ENCODE results near the gene BCAN.

The BCAN gene

DNA sequence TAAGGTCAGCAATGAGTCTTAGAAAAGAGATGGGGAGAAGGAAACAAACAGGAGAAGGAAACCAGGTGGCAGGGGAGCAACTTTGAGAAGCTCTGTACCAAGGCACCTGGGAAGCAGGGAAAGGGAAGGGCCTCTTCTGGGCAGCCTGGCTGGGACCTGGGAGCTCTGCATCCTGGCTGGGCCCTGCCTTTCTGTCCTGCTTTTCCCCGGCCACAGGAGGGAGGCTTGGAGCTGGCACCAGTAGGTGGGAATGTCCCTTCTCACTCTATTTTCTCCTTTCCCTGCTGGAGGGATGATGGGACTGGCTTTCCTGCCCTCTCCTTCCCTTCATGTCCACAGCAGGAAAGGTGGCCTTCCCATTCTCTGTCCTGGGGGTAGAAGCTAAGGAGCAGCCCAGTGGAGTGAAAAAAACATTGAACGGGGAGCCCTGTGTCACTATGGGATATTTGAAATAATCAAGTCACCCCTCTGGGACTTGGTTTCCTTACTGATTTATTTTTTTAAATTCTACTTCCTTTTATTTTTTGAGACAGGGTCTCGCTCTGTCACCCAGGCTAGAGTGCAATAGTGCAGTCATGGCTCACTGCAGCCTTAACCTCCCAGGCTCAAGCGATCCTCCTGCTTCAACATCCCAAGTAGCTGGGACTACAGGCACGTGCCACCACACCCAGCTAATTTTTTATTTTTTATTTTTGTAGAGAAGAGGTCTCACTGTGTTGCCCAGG is 40.4 kb downstream of the BCAN start:
- TF ChIP-seq EZH2phosphoT487 (IDR thresholded peaks at IDR 0.05; ENCODE audit: borderline replicate concordance, low read length) = no peak
- TF ChIP-seq, protein P1, sequence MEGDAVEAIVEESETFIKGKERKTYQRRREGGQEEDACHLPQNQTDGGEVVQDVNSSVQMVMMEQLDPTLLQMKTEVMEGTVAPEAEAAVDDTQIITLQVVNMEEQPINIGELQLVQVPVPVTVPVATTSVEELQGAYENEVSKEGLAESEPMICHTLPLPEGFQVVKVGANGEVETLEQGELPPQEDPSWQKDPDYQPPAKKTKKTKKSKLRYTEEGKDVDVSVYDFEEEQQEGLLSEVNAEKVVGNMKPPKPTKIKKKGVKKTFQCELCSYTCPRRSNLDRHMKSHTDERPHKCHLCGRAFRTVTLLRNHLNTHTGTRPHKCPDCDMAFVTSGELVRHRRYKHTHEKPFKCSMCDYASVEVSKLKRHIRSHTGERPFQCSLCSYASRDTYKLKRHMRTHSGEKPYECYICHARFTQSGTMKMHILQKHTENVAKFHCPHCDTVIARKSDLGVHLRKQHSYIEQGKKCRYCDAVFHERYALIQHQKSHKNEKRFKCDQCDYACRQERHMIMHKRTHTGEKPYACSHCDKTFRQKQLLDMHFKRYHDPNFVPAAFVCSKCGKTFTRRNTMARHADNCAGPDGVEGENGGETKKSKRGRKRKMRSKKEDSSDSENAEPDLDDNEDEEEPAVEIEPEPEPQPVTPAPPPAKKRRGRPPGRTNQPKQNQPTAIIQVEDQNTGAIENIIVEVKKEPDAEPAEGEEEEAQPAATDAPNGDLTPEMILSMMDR (IDR thresholded peaks at IDR 0.05; ENCODE audit: low read depth, low read length, poor library complexity, severe bottlenecking) = no peak
- Histone ChIP-seq H3K27me3 (ENCODE audit: control insufficient read depth, low read length) (peaks cover 56% of the 10 kb centered on the region), H3K4me2 (ENCODE audit: low read length) (peak overlapping the region; percentile 21), H3K9me3 (ENCODE audit: control insufficient read depth, insufficient read depth, low read length) (no peaks in the 10 kb centered on the region), H3K79me2 (ENCODE audit: control insufficient read depth, low read length) (no peaks in the 10 kb centered on the region), H3K9me2 (replicated peaks; ENCODE audit: control insufficient read depth, low read length) (no peaks in the 10 kb centered on the region), H4K20me1 (ENCODE audit: control insufficient read depth, insufficient read depth, low read depth, low read length) (no peaks in the 10 kb centered on the region), H3K36me3 (ENCODE audit: control insufficient read depth, low read length) (no peaks in the 10 kb centered on the region), H3K4me1 (ENCODE audit: control insufficient read depth, low read length) (peaks cover 28% of the 10 kb centered on the region), H3F3A (ENCODE audit: control insufficient read depth, insufficient read depth) (0 out of 2 replicates have a peak, but pooled peaks cover 3% of the 10 kb centered on the region), H3K27ac (ENCODE audit: low read depth, low read length) (no peak overlapping the region), H3K4me3 (ENCODE audit: low read length) (no peak overlapping the region)

- H3K27ac ChIP-seq (ENCODE audit: low read depth, low read length) = no peak overlapping the region
- no peak overlapping the region for H3K4me3 ChIP-seq (ENCODE audit: low read length)
- H3K36me3 ChIP-seq (ENCODE audit: control insufficient read depth, low read length) = no peaks in the 10 kb centered on the region
- H3K79me2 ChIP-seq (ENCODE audit: control insufficient read depth, low read length) = no peaks in the 10 kb centered on the region
- peaks cover 43% of the 10 kb centered on the region for H3K27me3 ChIP-seq (ENCODE audit: control insufficient read depth, low read length)
- no peak for TF ChIP-seq EZH2phosphoT487 (IDR thresholded peaks at IDR 0.05; ENCODE audit: borderline replicate concordance, low read length)
- TF ChIP-seq, protein P1 (IDR thresholded peaks at IDR 0.05; ENCODE audit: low read depth, low read length, poor library complexity, severe bottlenecking) = peak; percentile 16
- H3K9me2 ChIP-seq (replicated peaks; ENCODE audit: control insufficient read depth, low read length) = no peaks in the 10 kb centered on the region
- H4K20me1 ChIP-seq (ENCODE audit: control insufficient read depth, insufficient read depth, low read depth, low read length) = no peaks in the 10 kb centered on the region
- H3F3A ChIP-seq (ENCODE audit: control insufficient read depth, insufficient read depth) = 0 out of 2 replicates have a peak, but pooled peaks cover 3% of the 10 kb centered on the region
- peaks cover 27% of the 10 kb centered on the region for H3K4me1 ChIP-seq (ENCODE audit: control insufficient read depth, low read length)
- no peaks in the 10 kb centered on the region for H3K9me3 ChIP-seq (ENCODE audit: control insufficient read depth, insufficient read depth, low read length)
- no peak overlapping the region for H3K4me2 ChIP-seq (ENCODE audit: low read length)
These were observed 42.4 kb downstream of the BCAN start for GRCh38 chr1:156684227-156684782.

- Histone ChIP-seq H3K36me3 (ENCODE audit: control insufficient read depth, low read length) (no peaks in the 10 kb centered on the region), H3F3A (ENCODE audit: control insufficient read depth, insufficient read depth) (no peaks in the 10 kb centered on the region), H4K20me1 (ENCODE audit: control insufficient read depth, insufficient read depth, low read depth, low read length) (no peaks in the 10 kb centered on the region), H3K4me2 (ENCODE audit: low read length) (peak overlapping the region; percentile 42), H3K27ac (ENCODE audit: low read depth, low read length) (no peak overlapping the region), H3K4me1 (ENCODE audit: control insufficient read depth, low read length) (peaks cover 25% of the 10 kb centered on the region), H3K9me2 (replicated peaks; ENCODE audit: control insufficient read depth, low read length) (no peaks in the 10 kb centered on the region), H3K4me3 (ENCODE audit: low read length) (no peak overlapping the region), H3K9me3 (ENCODE audit: control insufficient read depth, insufficient read depth, low read length) (no peaks in the 10 kb centered on the region), H3K79me2 (ENCODE audit: control insufficient read depth, low read length) (no peaks in the 10 kb centered on the region), H3K27me3 (ENCODE audit: control insufficient read depth, low read length) (peaks cover 57% of the 10 kb centered on the region)
- peak; percentile 37; the same call in 1 of the 2 replicates for TF ChIP-seq EZH2phosphoT487 (IDR thresholded peaks at IDR 0.05; ENCODE audit: borderline replicate concordance, low read length)
- TF ChIP-seq, protein P1 (IDR thresholded peaks at IDR 0.05; ENCODE audit: low read depth, low read length, poor library complexity, severe bottlenecking) = peak; percentile 88
These were observed 47.4 kb downstream of the BCAN start for GRCh38 chr1:156689035-156689952.
